Esophagus squamous epithelium (tissue), 5 donors: ENCODE results near the gene BLMH. TPM values are rescaled to one million over a fixed set of nuclear protein-coding genes. Genes with fewer than 3 reads are reported as not detected.

Experiments used
- DNase-seq: peaks from one replicate; lab custom pipeline; 2025; lab: John Stamatoyannopoulos, UW
- H3K27ac ChIP-seq, 4 donors: fragments of 200-600 bp; sonication (generic); one replicate each; pipeline ENCODE4 v1.5.1; 2016 to 2019; ENCODE audit warnings: mild to moderate bottlenecking in 1 of 4
- H3K27me3 ChIP-seq, 4 donors: fragments of 200-600 bp; sonication (generic); 1 replicate in 3 of 4; 2 replicates in 1 of 4; pipeline versions ENCODE4 v1.5.1 to v1.6.0; 2017 to 2021; ENCODE audit warnings: antibody characterized with exemption in 1 of 4
- H3K36me3 ChIP-seq, 3 donors: fragments of 200-600 bp; sonication (generic); one replicate each; pipeline ENCODE4 v1.5.1; 2016 to 2019
- H3K4me1 ChIP-seq, 3 donors: fragments of 200-600 bp; sonication (generic); one replicate each; pipeline ENCODE4 v1.5.1; 2017 to 2019
- H3K4me3 ChIP-seq, 4 donors: fragments of 200-600 bp; sonication (generic); 1 replicate in 3 of 4; 2 replicates in 1 of 4; pipeline ENCODE4 v1.5.1; 2016 to 2019; ENCODE audit warnings: mild to moderate bottlenecking in 2 of 4, moderate library complexity in 1 of 4
- H3K9me3 ChIP-seq, 3 donors: fragments of 200-600 bp; sonication (generic); one replicate each; pipeline ENCODE4 v1.5.1; 2016 to 2019
- CTCF ChIP-seq, 6 experiments: fragments of 450-650 bp in 4 of 6; fragments of 200-600 bp in 2 of 6; sonication (generic) in 2 of 6; IDR thresholded peaks; one replicate each; pipeline ENCODE4 v1.5.1; 2016 to 2019; ENCODE audit warnings: antibody characterized with exemption in 6 of 6, mild to moderate bottlenecking in 4 of 6, moderate library complexity in 4 of 6
- POLR2A ChIP-seq, 4 donors: fragments of 450-650 bp; IDR thresholded peaks; one replicate each; pipeline ENCODE4 v1.6.1; 2017; ENCODE audit warnings: antibody characterized with exemption in 4 of 4, mild to moderate bottlenecking in 4 of 4, moderate library complexity in 3 of 4
- WGBS, 2 donors: methylation state at CpG; one replicate each; pipeline ENCODE4 v1.1.5; 2018; 5-methylcytosine and 5-hydroxymethylcytosine counted together
- intact Hi-C: fragments of 100-400 bp; cut with DNase I; formaldehyde crosslinking; loops from one replicate; pipeline ENCODE4 v1.15.0; 2022
- total RNA-seq, 4 donors: library from RNA; depleted of rRNA; stranded (reverse); fragments of >200 nt; gene quantifications; one replicate each; pipeline ENCODE4 v1.1.0, GENCODE V29; 2016
- donor health status: DM: yes; HTN: yes; CAD: no.

BLMH gene
- total RNA-seq, 4 donors from 2014 or later = 18.4 to 41.4 (median 28.4) TPM

GRCh38 chr17:30229012-30229411, 62.7 kb downstream of the BLMH start:
- intact Hi-C loops = no loop called here
- DNase-seq = no peak
- WGBS, 2 donors = 22 to 28% methylated on average over 6 to 7 of the region's 7 CpGs
- H3K27ac ChIP-seq = peak overlapping the region; percentile 28 to 75 (median 56)
- no peak overlapping the region for H3K4me3 ChIP-seq
- peaks cover 0 to 84% (median 19%) of the 10 kb centered on the region in 3 donors for H3K4me1 ChIP-seq
- H3K27me3 ChIP-seq = peaks cover 0 to 21% (median 0%) of the 10 kb centered on the region in 4 donors
- TF ChIP-seq CTCF (IDR thresholded peaks at IDR 0.05) (no peak), POLR2A (IDR thresholded peaks at IDR 0.05) (no peak)
- H3K9me3 ChIP-seq = no peaks in the 10 kb centered on the region
- H3K36me3 ChIP-seq = no peaks in the 10 kb centered on the region

- H3K4me1 ChIP-seq = peaks cover 0 to 76% (median 19%) of the 10 kb centered on the region in 3 donors
- WGBS, 2 donors = 75 to 82% methylated on average over 2 to 3 of the region's 3 CpGs
- no peak for TF ChIP-seq POLR2A (IDR thresholded peaks at IDR 0.05)
- TF ChIP-seq CTCF (IDR thresholded peaks at IDR 0.05) = no peak
- DNase-seq = no peak
- H3K27ac ChIP-seq = peak overlapping the region in 3 of 4 donors; percentile 28 to 75 (median 68)
- intact Hi-C loops = no loop called here
- H3K36me3 ChIP-seq = no peaks in the 10 kb centered on the region
- H3K27me3 ChIP-seq = peaks cover 0 to 17% (median 0%) of the 10 kb centered on the region in 4 donors
- no peaks in the 10 kb centered on the region for H3K9me3 ChIP-seq
- H3K4me3 ChIP-seq = no peak overlapping the region
Observed at GRCh38 chr17:30228011-30228410, 63.7 kb downstream of the BLMH start.

GRCh38 chr17:30226878-30227277, 64.9 kb downstream of the BLMH start:
- H3K27ac ChIP-seq = peak overlapping the region in 3 of 4 donors; percentile 52 to 75 (median 68)
- WGBS, 2 donors = 50 to 58% methylated on average over 10 of the region's 10 CpGs
- no peaks in the 10 kb centered on the region for H3K36me3 ChIP-seq
- H3K9me3 ChIP-seq = no peaks in the 10 kb centered on the region
- H3K4me1 ChIP-seq = peaks cover 0 to 69% (median 19%) of the 10 kb centered on the region in 3 donors
- H3K27me3 ChIP-seq = peaks cover 0 to 14% (median 0%) of the 10 kb centered on the region in 4 donors
- DNase-seq = no peak
- intact Hi-C loops = no loop called here
- H3K4me3 ChIP-seq = no peak overlapping the region
- TF ChIP-seq CTCF (IDR thresholded peaks at IDR 0.05) (no peak), POLR2A (IDR thresholded peaks at IDR 0.05) (no peak)

- intact Hi-C loops = no loop called here
- H3K4me1 ChIP-seq = peaks cover 0 to 67% (median 19%) of the 10 kb centered on the region in 3 donors
- no peaks in the 10 kb centered on the region for H3K9me3 ChIP-seq
- peaks cover 0 to 3% (median 0%) of the 10 kb centered on the region in 3 donors for H3K36me3 ChIP-seq
- TF ChIP-seq CTCF (IDR thresholded peaks at IDR 0.05) = no peak
- TF ChIP-seq POLR2A (IDR thresholded peaks at IDR 0.05) = no peak
- peaks cover 0 to 14% (median 0%) of the 10 kb centered on the region in 4 donors for H3K27me3 ChIP-seq
- H3K4me3 ChIP-seq = no peak overlapping the region
- WGBS, 2 donors = 43 to 49% methylated on average over 13 to 15 of the region's 15 CpGs
- H3K27ac ChIP-seq = peak overlapping the region; percentile 52 to 75 (median 63)
- no peak for DNase-seq
Observed at GRCh38 chr17:30225919-30226553, 65.7 kb downstream of the BLMH start.

GRCh38 chr17:30225112-30225511, 66.6 kb downstream of the BLMH start:
- peak overlapping the region in 3 of 4 donors; percentile 5 to 75 (median 53) for H3K27ac ChIP-seq
- no peak for DNase-seq

More at GRCh38 chr17:30225112-30225511, 66.6 kb downstream of the BLMH start:
- no peak for TF ChIP-seq POLR2A (IDR thresholded peaks at IDR 0.05)
- TF ChIP-seq CTCF (IDR thresholded peaks at IDR 0.05) = no peak
- peaks cover 0 to 58% (median 15%) of the 10 kb centered on the region in 3 donors for H3K4me1 ChIP-seq
- 42 to 85% methylated on average over 3 of the region's 3 CpGs for WGBS, 2 donors
- H3K9me3 ChIP-seq = no peaks in the 10 kb centered on the region
- intact Hi-C loops = no loop called here
- H3K36me3 ChIP-seq = peaks cover 0 to 3% (median 0%) of the 10 kb centered on the region in 3 donors
- no peak overlapping the region for H3K4me3 ChIP-seq
- peaks cover 0 to 9% (median 0%) of the 10 kb centered on the region in 4 donors for H3K27me3 ChIP-seq
